Activated T-helper 1 cell treated with anti-CD3 and anti-CD28 coated beads, Interleukin-12 subunit alpha, Interleukin-12 subunit beta, Interleukin-2, Interleukin-4 antibody, amounts not matched to agents 30 ng/mL and 10 ng/mL and 1 ng/mL, durations not matched to agents 14 hours and 24 hours and 36 hours (primary cell): ENCODE data around the gene CENPT. TPM values are rescaled to one million over a fixed set of nuclear protein-coding genes. Genes with fewer than 3 reads are reported as not detected.
A peak's percentile ranks its signal among the peaks of the same experiment; 100 is the strongest.
"Not testable (repeated sequence)": the region's sequence is repeated elsewhere in the genome, so short reads cannot be mapped to it uniquely, and the experiment has no call there.

Experiments used
- DNase-seq: peaks from one replicate; pipeline ENCODE4 v3.0.0; 2021; ENCODE audit warnings: low spot score
- H3K27ac Mint-ChIP-seq: one replicate; pipeline ENCODE4 v1.8.0; 2021; ENCODE audit warnings: mild to moderate bottlenecking, mixed read lengths
- H3K27me3 Mint-ChIP-seq: one replicate; pipeline ENCODE4 v1.8.0; 2022; ENCODE audit warnings: mild to moderate bottlenecking, moderate library complexity, mixed read lengths; ENCODE audit not compliant: insufficient read depth
- H3K36me3 Mint-ChIP-seq: one replicate; pipeline ENCODE4 v1.8.0; 2021; ENCODE audit warnings: low read depth, mixed read lengths
- H3K4me1 Mint-ChIP-seq: one replicate; pipeline ENCODE4 v1.8.0; 2021; ENCODE audit warnings: low read depth, mixed read lengths
- H3K4me3 Mint-ChIP-seq: one replicate; pipeline ENCODE4 v1.8.0; 2021; ENCODE audit warnings: mild to moderate bottlenecking, moderate library complexity, mixed read lengths
- H3K9me3 Mint-ChIP-seq: one replicate; pipeline ENCODE4 v1.8.0; 2021; ENCODE audit warnings: mixed read lengths
- intact Hi-C: fragments of 100-400 bp; cut with micrococcal nuclease; formaldehyde crosslinking; loops from one replicate; pipeline ENCODE4 v1.15.1; 2024
- total RNA-seq: library from RNA; stranded (reverse); gene quantifications from 2 replicates; pipeline ENCODE4 v1.2.3, GENCODE V29; 2022

The CENPT gene
- total RNA-seq, 1 donor from 2014 or later: 45.0 TPM

DNA sequence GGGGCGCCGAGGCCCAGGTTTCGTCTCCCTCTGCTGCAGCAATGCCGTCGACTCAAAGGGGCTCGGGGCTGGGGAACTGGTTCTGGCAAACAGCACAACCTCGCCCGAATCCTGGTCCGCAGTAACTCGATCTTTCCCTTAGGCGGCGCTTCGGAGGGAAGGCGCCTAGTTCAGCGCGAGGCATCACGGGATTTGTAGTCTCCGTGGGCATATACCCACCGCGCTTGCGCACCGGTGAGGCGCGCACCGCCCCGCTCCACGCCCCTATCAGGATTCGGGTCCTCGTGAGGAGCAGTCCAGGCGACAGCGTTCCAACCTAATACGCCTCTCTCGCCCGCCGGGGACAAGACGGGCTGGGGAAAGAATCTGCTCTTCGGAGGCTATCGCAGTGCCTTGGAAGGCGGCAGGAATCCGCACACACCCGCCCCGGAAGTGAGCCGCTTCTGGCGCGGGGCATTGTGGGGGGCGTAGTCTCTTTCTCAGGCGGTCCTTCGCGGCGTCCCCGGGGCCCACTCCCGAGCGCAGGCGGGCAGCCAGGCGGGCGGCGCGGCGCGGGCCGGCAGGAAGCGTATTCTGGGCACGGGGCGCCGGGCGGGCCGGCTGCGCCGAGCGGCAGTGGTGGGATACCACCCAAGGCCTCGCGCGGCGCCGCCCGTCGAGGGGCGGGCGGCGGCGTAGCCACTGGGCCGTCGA, 5.5 kb downstream of the CENPT start, which contains the start of gene THAP11:
Gene THAP11, plus strand, starts transcription at position 505 of the 693 bp plus-strand sequence. CDS start 235 bp downstream, outside the sequence.
- peak; percentile 92 for DNase-seq
- H3K9me3 Mint-ChIP-seq: no peaks in the 10 kb centered on the region
- H3K4me3 Mint-ChIP-seq: peak within 1 kb of the TSS; percentile 93
- no peaks in the 10 kb centered on the region for H3K36me3 Mint-ChIP-seq
- peaks cover 5% of the 10 kb centered on the region for H3K27me3 Mint-ChIP-seq
- intact Hi-C loops: loop anchor here (1.0 to 10.0 kb wide), 10 partner anchors 8 to 473 kb away; partner anchors contain the start of genes ACD, CTCF, EDC4 and PARD6A
- peaks cover 33% of the 10 kb centered on the region for H3K4me1 Mint-ChIP-seq
- peak within 1 kb of the TSS; percentile 96 for H3K27ac Mint-ChIP-seq

- H3K27ac Mint-ChIP-seq: peak overlapping the region; percentile 96
- peak overlapping the region; percentile 93 for H3K4me3 Mint-ChIP-seq
- no peaks in the 10 kb centered on the region for H3K9me3 Mint-ChIP-seq
- intact Hi-C loops: loop anchor here (1.0 to 10.0 kb wide), 2 partner anchors 52 to 473 kb away; partner anchors contain the start of genes PRMT7, PSKH1 and SLC7A6OS
- DNase-seq: no peak
- H3K27me3 Mint-ChIP-seq: peaks cover 5% of the 10 kb centered on the region
- H3K4me1 Mint-ChIP-seq: peaks cover 33% of the 10 kb centered on the region
- H3K36me3 Mint-ChIP-seq: no peaks in the 10 kb centered on the region
Observed at GRCh38 chr16:67841198-67841815, 6.2 kb downstream of the CENPT start.

- intact Hi-C loops: no loop called here
- H3K4me3 Mint-ChIP-seq: no peak overlapping the region
- peaks cover 5% of the 10 kb centered on the region for H3K27me3 Mint-ChIP-seq
- no peak for DNase-seq
- no peak overlapping the region for H3K27ac Mint-ChIP-seq
- peaks cover 18% of the 10 kb centered on the region for H3K4me1 Mint-ChIP-seq
- H3K9me3 Mint-ChIP-seq: no peaks in the 10 kb centered on the region
- no peaks in the 10 kb centered on the region for H3K36me3 Mint-ChIP-seq
Observed at GRCh38 chr16:67837811-67838210, 9.7 kb downstream of the CENPT start.

GRCh38 chr16:67837190-67837589, 10.3 kb downstream of the CENPT start:
- H3K4me3 Mint-ChIP-seq, H3K36me3 Mint-ChIP-seq, DNase-seq, intact Hi-C loops, H3K27me3 Mint-ChIP-seq, H3K27ac Mint-ChIP-seq, H3K9me3 Mint-ChIP-seq: not testable (repeated sequence)
- peaks cover 24% of the 10 kb centered on the region for H3K4me1 Mint-ChIP-seq

DNA sequence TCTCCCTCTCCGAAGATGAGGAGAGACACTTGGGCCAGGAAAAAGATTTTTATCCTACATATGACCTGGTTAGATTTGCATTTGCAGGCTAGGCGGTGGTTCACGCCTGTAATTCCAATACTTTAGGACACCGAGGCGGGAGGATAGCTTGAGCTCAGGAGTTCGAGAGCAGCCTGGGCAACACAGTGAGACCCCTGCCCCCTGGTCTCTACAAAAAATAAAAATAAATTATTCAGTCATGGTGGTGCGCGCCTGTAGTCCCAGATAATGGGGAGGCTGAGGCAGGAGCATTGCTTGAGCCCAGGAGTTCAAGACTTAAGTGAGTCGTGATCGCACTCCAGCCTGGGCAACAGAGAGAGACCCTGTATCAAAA, 13.3 kb downstream of the CENPT start:
- Mint-ChIP-seq H3K27me3 (peaks cover 5% of the 10 kb centered on the region), H3K4me3 (peak overlapping the region; percentile 94), H3K4me1 (peaks cover 18% of the 10 kb centered on the region), H3K9me3 (no peaks in the 10 kb centered on the region), H3K36me3 (peaks cover 11% of the 10 kb centered on the region), H3K27ac (no peak overlapping the region)
- DNase-seq: no peak
- intact Hi-C loops: loop anchor here (1.0 to 5.0 kb wide), 3 partner anchors 8 to 38 kb away; partner anchors contain the start of genes EDC4, NUTF2 and THAP11

DNA sequence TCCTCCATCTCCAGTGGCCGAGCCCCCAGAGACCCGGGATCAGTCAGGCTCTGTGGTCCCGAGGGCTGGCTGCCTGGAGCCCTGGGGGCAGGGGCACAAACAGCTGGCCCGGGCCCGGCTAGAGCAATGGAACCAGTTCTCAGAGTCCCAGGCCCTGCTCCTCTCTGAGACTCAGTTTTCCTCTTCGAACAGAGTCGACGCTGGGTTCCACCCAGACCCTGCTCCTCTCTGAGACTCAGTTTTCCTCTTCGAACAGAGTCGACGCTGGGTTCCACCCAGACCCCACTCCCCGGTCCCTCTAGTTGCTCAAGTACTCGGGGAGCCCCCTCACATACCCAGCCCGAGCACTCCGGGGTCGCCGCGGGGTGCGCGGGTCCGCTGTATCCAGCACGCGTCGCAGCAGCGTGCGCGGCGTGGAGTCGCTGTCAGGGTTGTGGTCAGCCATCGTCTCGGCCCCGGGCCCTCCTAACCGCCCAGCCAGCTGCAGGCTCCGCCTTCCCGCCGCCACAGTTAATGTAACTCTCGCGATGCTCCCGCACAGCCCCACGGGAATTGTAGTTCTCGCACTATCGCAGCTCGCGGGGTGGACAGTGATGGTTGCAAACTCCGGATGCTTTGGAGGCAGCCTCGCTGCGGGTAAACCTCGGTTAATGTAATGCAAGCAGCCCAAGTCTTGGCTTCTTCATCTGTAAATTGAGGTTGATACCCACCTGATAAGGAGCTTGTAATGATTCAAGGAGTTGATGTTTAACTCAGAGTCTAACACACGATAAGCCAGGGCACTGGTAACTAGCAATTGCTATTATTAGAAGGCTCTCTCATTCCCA, 13.9 kb downstream of the CENPT start:
- no peaks in the 10 kb centered on the region for H3K9me3 Mint-ChIP-seq
- intact Hi-C loops: loop anchor here (1.0 to 5.0 kb wide), 3 partner anchors 9 to 39 kb away; partner anchors contain the start of genes EDC4, NUTF2 and THAP11
- peaks cover 5% of the 10 kb centered on the region for H3K27me3 Mint-ChIP-seq
- peak; percentile 94 for DNase-seq
- H3K4me1 Mint-ChIP-seq: peaks cover 18% of the 10 kb centered on the region
- peak overlapping the region; percentile 94 for H3K4me3 Mint-ChIP-seq
- H3K36me3 Mint-ChIP-seq: peaks cover 11% of the 10 kb centered on the region
- H3K27ac Mint-ChIP-seq: peak overlapping the region; percentile 89

DNA sequence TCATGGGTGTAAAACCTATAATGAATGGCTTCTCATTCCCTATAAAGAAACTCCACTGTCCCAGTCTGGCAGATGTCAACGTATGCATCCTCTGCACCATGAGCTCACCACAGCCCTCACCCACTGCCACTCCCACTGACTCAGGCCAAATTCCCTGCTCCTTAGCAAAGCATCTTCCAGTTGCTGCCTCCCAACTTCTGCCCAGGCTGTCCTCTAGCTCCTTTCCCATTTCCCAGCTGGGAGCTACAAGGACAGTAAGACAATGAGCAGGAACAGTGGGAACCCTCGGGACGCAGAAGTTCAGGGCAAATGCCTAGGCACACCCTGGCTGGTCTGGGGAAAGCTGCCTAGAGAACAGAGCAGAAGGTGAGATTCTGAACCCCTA, 14.5 kb downstream of the CENPT start:
- H3K36me3 Mint-ChIP-seq: peaks cover 12% of the 10 kb centered on the region
- no peaks in the 10 kb centered on the region for H3K9me3 Mint-ChIP-seq
- H3K4me3 Mint-ChIP-seq: peak overlapping the region; percentile 94
- intact Hi-C loops: loop anchor here (5.0 kb wide), 1 partner anchor 39 kb away; the partner anchor contains the start of gene EDC4
- peaks cover 18% of the 10 kb centered on the region for H3K4me1 Mint-ChIP-seq
- no peak for DNase-seq
- H3K27me3 Mint-ChIP-seq: peaks cover 5% of the 10 kb centered on the region
- peak overlapping the region; percentile 89 for H3K27ac Mint-ChIP-seq

DNA sequence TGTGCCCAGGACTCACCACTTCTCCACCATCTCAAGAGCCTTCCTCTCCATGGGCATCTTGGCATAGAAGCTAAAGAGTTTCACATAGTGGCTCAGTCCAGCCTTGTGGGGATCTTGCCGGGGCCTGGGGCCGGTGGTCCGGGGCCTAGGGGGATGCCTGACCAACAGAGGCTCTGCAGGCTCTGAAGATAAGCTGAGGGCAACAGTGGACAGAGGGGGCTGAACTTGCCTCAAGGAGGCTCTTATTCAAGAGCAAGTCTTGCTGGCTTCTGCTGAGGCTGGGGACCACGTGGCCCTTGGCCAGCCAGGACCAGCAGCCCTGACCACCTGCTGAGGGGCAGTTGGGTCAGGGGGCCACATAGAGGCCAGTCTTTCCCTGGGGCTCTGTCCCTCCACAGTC, 18.8 kb downstream of the CENPT start:
- no peaks in the 10 kb centered on the region for H3K9me3 Mint-ChIP-seq
- H3K4me3 Mint-ChIP-seq: no peak overlapping the region
- H3K4me1 Mint-ChIP-seq: peaks cover 13% of the 10 kb centered on the region
- intact Hi-C loops: no loop called here
- DNase-seq: no peak
- no peaks in the 10 kb centered on the region for H3K27me3 Mint-ChIP-seq
- H3K36me3 Mint-ChIP-seq: peaks cover 15% of the 10 kb centered on the region
- H3K27ac Mint-ChIP-seq: no peak overlapping the region

DNA sequence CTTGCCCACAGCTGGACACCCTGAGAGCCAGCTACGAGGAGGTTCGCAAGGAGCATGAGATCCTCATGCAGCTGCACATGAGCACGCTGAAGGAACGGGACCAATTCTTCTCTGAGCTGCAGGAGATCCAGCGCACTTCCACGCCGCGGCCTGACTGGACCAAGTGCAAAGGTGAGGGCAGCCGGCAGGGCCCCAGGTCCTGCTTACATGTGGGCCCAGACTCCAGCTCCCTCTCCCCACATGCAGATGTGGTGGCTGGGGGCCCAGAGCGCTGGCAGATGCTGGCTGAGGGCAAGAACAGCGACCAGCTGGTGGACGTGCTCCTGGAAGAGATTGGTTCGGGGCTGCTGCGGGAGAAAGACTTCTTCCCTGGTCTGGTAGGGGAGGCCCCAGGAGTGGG, 21.6 kb downstream of the CENPT start:
- Mint-ChIP-seq H3K4me3 (no peak overlapping the region), H3K9me3 (no peaks in the 10 kb centered on the region), H3K4me1 (no peaks in the 10 kb centered on the region), H3K36me3 (peaks cover 10% of the 10 kb centered on the region), H3K27me3 (no peaks in the 10 kb centered on the region), H3K27ac (no peak overlapping the region)
- no peak for DNase-seq
- intact Hi-C loops: no loop called here

GRCh38 chr16:67825119-67825518, 22.4 kb downstream of the CENPT start:
- no peak for DNase-seq
- Mint-ChIP-seq H3K27ac (no peak overlapping the region), H3K4me3 (no peak overlapping the region), H3K4me1 (no peaks in the 10 kb centered on the region), H3K27me3 (peaks cover 3% of the 10 kb centered on the region), H3K36me3 (peaks cover 7% of the 10 kb centered on the region), H3K9me3 (no peaks in the 10 kb centered on the region)
- intact Hi-C loops: no loop called here

GRCh38 chr16:67822511-67822910, 25.0 kb downstream of the CENPT start:
- Mint-ChIP-seq H3K36me3 (peaks cover 3% of the 10 kb centered on the region), H3K9me3 (no peaks in the 10 kb centered on the region), H3K27me3 (peaks cover 3% of the 10 kb centered on the region), H3K4me1 (no peaks in the 10 kb centered on the region), H3K4me3 (no peak overlapping the region), H3K27ac (no peak overlapping the region)
- intact Hi-C loops: no loop called here
- no peak for DNase-seq

DNA sequence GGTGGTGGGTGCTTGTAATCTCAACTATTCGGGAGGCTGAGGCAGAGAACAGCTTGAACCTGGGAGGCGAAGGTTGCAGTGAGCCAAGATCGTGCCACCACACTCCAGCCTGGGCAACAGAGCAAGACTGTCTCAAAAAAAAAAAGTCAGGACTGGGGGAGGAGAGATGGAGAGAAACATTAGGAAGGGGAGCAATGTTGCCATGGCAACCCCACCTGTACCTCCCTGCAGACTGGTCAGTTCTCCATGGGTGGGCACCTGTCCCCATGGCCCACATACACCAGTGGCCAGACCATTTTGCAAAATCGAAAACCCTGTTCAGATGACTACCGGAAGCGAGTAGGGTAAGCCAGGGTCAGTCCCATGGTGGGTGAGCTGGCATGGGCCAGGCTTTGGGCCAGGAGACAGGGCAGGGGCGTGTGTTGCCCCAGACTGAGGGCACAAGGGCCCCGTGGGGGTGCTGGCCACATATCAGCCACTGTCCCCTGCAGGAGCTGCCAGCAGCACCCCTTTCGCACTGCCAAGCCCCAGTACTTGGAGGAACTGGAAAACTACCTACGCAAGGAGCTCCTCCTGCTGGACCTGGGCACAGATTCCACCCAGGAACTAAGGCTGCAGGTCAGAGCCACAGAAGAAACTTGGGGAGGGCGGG, 26.8 kb downstream of the CENPT start:
- Mint-ChIP-seq H3K9me3 (no peaks in the 10 kb centered on the region), H3K36me3 (peaks cover 3% of the 10 kb centered on the region), H3K27ac (no peak overlapping the region), H3K27me3 (peaks cover 6% of the 10 kb centered on the region), H3K4me1 (peaks cover 8% of the 10 kb centered on the region), H3K4me3 (no peak overlapping the region)
- intact Hi-C loops: no loop called here
- DNase-seq: no peak
